HEK293 (cell line): ENCODE results near the gene DDR2.
"Not testable (repeated sequence)": the region's sequence is repeated elsewhere in the genome, so short reads cannot be mapped to it uniquely, and the experiment has no call there.

Source experiments
- CTCF ChIA-PET: fragments of 350-600 bp; formaldehyde crosslinking; extraction: SDS; loops from one replicate; lab custom pipeline; 2021; ENCODE audit warnings: antibody characterized with exemption; lab: Yijun Ruan, JAX
- POLR2A ChIA-PET: fragments of 300-600 bp; formaldehyde crosslinking; extraction: SDS; loops from one replicate; lab custom pipeline; 2020; ENCODE audit warnings: antibody characterized with exemption, inconsistent platforms; lab: Yijun Ruan, JAX
- H3K27ac ChIP-seq: fragments of 200-500 bp; sonication (Bioruptor generic); 2 replicates; pipeline ENCODE4 v1.5.1; 2014; ENCODE audit warnings: low read depth, low read length, control low read depth, inconsistent platforms; ENCODE audit errors: extremely low read depth
- H3K36me3 ChIP-seq, 2 experiments: fragments of 200-500 bp in 1 of 2; sonication (Bioruptor generic) in 1 of 2; 1 replicate in 1 of 2; 2 replicates in 1 of 2; pipeline ENCODE4 v1.5.1; 2014 to 2017; ENCODE audit warnings: inconsistent platforms in 2 of 2, low read length in 2 of 2; ENCODE audit not compliant: control insufficient read depth in 2 of 2, insufficient read depth in 1 of 2
- H3K4me1 ChIP-seq: fragments of 200-500 bp; sonication (Bioruptor generic); 2 replicates; pipeline ENCODE4 v1.5.1; 2014; ENCODE audit warnings: mild to moderate bottlenecking, low read length, inconsistent platforms; ENCODE audit not compliant: control insufficient read depth, insufficient read depth
- H3K4me3 ChIP-seq: 2 replicates; pipeline ENCODE4 v1.5.1; 2011; ENCODE audit warnings: low read depth, mild to moderate bottlenecking, control low read depth, low read length, moderate library complexity
- H3K9me3 ChIP-seq: fragments of 200-500 bp; sonication (Bioruptor generic); 2 replicates; pipeline ENCODE4 v1.5.1; 2014; ENCODE audit warnings: low read depth, low read length, inconsistent platforms; ENCODE audit not compliant: control insufficient read depth, insufficient read depth
- FEZF1 ChIP-seq: fragments of 450-650 bp; formaldehyde crosslinking; IDR thresholded peaks from 2 replicates; pipeline ENCODE4 v1.5.1; 2016; ENCODE audit warnings: missing biosample characterization, missing genetic modification characterization
- KLF9 ChIP-seq: fragments of 450-650 bp; formaldehyde crosslinking; IDR thresholded peaks from 2 replicates; pipeline ENCODE4 v1.5.1; 2016; ENCODE audit warnings: missing biosample characterization, missing genetic modification characterization, low read depth
- OVOL3 ChIP-seq: fragments of 450-650 bp; formaldehyde crosslinking; IDR thresholded peaks from 2 replicates; pipeline ENCODE4 v1.5.1; 2016; ENCODE audit warnings: missing biosample characterization, missing genetic modification characterization
- PATZ1 ChIP-seq: fragments of 450-650 bp; formaldehyde crosslinking; IDR thresholded peaks from 2 replicates; pipeline ENCODE4 v1.5.1; 2016; ENCODE audit warnings: missing biosample characterization, missing genetic modification characterization
- SALL2 ChIP-seq: fragments of 450-650 bp; formaldehyde crosslinking; IDR thresholded peaks from 2 replicates; pipeline ENCODE4 v1.5.0; 2017; ENCODE audit warnings: missing biosample characterization, mild to moderate bottlenecking, missing genetic modification characterization, borderline replicate concordance
- WT1 ChIP-seq: fragments of 450-650 bp; formaldehyde crosslinking; IDR thresholded peaks from 2 replicates; pipeline ENCODE4 v1.5.1; 2016; ENCODE audit warnings: missing biosample characterization, missing genetic modification characterization
- ZFHX2 ChIP-seq: fragments of 450-650 bp; formaldehyde crosslinking; conservative IDR thresholded peaks from 2 replicates; pipeline ENCODE4 v1.5.1; 2016; ENCODE audit warnings: missing biosample characterization, missing genetic modification characterization
- ZNF10 ChIP-seq: fragments of 450-650 bp; formaldehyde crosslinking; IDR thresholded peaks from 2 replicates; pipeline ENCODE4 v1.5.1; 2017; ENCODE audit warnings: missing biosample characterization, missing genetic modification characterization
- ZNF2 ChIP-seq: fragments of 450-650 bp; formaldehyde crosslinking; IDR thresholded peaks from 2 replicates; pipeline ENCODE4 v1.5.1; 2016; ENCODE audit warnings: missing biosample characterization, missing genetic modification characterization
- ZNF302 ChIP-seq: fragments of 450-650 bp; formaldehyde crosslinking; IDR thresholded peaks from 2 replicates; pipeline ENCODE4 v1.5.1; 2016; ENCODE audit warnings: missing biosample characterization, missing genetic modification characterization, low read depth
- ZNF394 ChIP-seq: fragments of 450-650 bp; formaldehyde crosslinking; IDR thresholded peaks from 2 replicates; pipeline ENCODE4 v1.5.1; 2016; ENCODE audit warnings: missing biosample characterization, missing genetic modification characterization, mild to moderate bottlenecking, moderate library complexity, borderline replicate concordance
- ZNF529 ChIP-seq: fragments of 450-650 bp; formaldehyde crosslinking; IDR thresholded peaks from 2 replicates; pipeline ENCODE4 v1.5.1; 2017; ENCODE audit warnings: missing genetic modification characterization, missing biosample characterization; ENCODE audit not compliant: insufficient replicate concordance
- ZNF664 ChIP-seq: fragments of 450-650 bp; formaldehyde crosslinking; IDR thresholded peaks from 2 replicates; pipeline ENCODE4 v1.5.1; 2016; ENCODE audit warnings: missing biosample characterization, missing genetic modification characterization
- ZNF692 ChIP-seq: fragments of 450-650 bp; formaldehyde crosslinking; IDR thresholded peaks from 2 replicates; pipeline ENCODE4 v1.5.1; 2016; ENCODE audit warnings: missing biosample characterization, missing genetic modification characterization
- ZNF768 ChIP-seq: fragments of 450-650 bp; formaldehyde crosslinking; IDR thresholded peaks from 2 replicates; pipeline ENCODE4 v1.5.1; 2018; ENCODE audit warnings: missing biosample characterization, mild to moderate bottlenecking, missing genetic modification characterization
- ZSCAN4 ChIP-seq: fragments of 450-650 bp; formaldehyde crosslinking; IDR thresholded peaks from 2 replicates; pipeline ENCODE4 v1.5.1; 2017; ENCODE audit warnings: missing biosample characterization, missing genetic modification characterization

The DDR2 gene

GRCh38 chr1:162728573-162728972 lies 96.3 kb downstream of the DDR2 start (continued):
- no peak for TF ChIP-seq ZNF394
- no peak for TF ChIP-seq ZNF768 (tag by site-specific recombination)
- TF ChIP-seq FEZF1: no peak
- TF ChIP-seq ZNF2: no peak

GRCh38 chr1:162729195-162729774 lies 97.0 kb downstream of the DDR2 start:
- H3K36me3 ChIP-seq, H3K27ac ChIP-seq, H3K4me3 ChIP-seq, H3K4me1 ChIP-seq, POLR2A ChIA-PET, H3K9me3 ChIP-seq, CTCF ChIA-PET: not testable (repeated sequence)

- POLR2A ChIA-PET: no interaction called here
- CTCF ChIA-PET: no interaction called here
- Histone ChIP-seq H3K36me3 (no peaks in the 10 kb centered on the region), H3K27ac (no peak overlapping the region), H3K4me3 (no peak overlapping the region), H3K9me3 (no peaks in the 10 kb centered on the region)
- TF ChIP-seq ZNF692 (tag by site-specific recombination): no peak
- no peak for TF ChIP-seq ZNF302 (tag by site-specific recombination)
- no peak for TF ChIP-seq PATZ1 (tag by site-specific recombination)
- no peak for TF ChIP-seq OVOL3
- TF ChIP-seq, all 188 proteins: peak for 0
- H3K4me1 ChIP-seq: no peaks in the 10 kb centered on the region
Observed at GRCh38 chr1:162732094-162732493, 99.8 kb downstream of the DDR2 start.

- ChIA-PET CTCF (no interaction called here), POLR2A (no interaction called here)
- Histone ChIP-seq H3K9me3 (no peaks in the 10 kb centered on the region), H3K36me3 (no peaks in the 10 kb centered on the region), H3K4me1 (no peaks in the 10 kb centered on the region), H3K4me3 (no peak overlapping the region), H3K27ac (no peak overlapping the region)
- TF ChIP-seq SALL2: no peak
- no peak for TF ChIP-seq ZNF529 (tag by site-specific recombination)
- no peak for TF ChIP-seq ZFHX2 (tag by site-specific recombination)
- no peak for TF ChIP-seq ZSCAN4 (tag by site-specific recombination)
- no peak for TF ChIP-seq WT1 (tag by site-specific recombination)
- no peak for TF ChIP-seq ZNF10 (tag by site-specific recombination)
- TF ChIP-seq KLF9: no peak
- no peak for TF ChIP-seq ZNF664
Observed at GRCh38 chr1:162732566-162733335, 100.5 kb downstream of the DDR2 start.
